ENCODE measurements around the gene POLN. TPM values are rescaled to one million over a fixed set of nuclear protein-coding genes. Genes with fewer than 3 reads are reported as not detected.

Gene POLN
- total and polyA plus RNA-seq, 2 experiments from 2014 or later: 1.8 to 4.0 TPM

DNA sequence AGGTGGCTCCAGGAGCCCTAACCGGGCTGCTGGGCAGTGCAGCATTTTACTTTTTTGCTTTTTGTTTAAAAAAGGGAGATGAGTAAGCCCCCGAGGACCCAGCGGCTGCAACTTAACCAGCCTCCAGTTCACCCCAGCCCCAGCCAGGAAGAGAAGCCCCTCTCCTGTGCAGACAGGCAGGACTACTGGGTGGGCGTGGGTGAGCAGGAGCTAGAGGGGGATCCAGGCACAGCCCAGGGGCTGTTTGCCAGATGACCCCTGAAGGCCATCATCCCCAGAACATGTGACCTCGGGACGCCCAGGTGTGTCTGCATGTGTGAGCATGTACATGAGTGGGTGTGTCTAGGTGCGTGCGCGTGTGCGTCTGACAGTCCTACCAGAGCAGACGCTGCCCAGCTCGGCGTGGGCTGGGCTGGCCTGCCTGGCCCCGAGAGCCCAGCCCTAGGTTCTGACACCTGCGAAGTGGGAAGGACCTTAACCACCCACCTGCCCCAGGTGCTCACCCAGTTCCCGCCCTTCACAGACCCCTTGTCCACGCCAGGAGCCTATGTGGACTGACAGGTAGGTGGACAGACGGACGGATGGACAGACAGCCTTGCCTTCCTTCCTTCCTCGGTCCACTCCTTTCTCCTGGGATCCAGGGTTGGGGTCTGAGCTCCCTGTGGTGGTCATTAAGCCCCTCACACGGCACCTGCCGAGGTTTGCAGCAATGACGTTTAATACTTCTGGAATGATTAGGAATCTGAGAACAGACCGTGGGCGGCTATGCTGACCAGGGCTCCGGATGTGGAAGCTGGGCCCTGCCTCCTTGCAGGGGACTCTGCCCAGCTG, 7.8 kb upstream of the POLN start (continued):
- TF ChIP-seq, protein P1, sequence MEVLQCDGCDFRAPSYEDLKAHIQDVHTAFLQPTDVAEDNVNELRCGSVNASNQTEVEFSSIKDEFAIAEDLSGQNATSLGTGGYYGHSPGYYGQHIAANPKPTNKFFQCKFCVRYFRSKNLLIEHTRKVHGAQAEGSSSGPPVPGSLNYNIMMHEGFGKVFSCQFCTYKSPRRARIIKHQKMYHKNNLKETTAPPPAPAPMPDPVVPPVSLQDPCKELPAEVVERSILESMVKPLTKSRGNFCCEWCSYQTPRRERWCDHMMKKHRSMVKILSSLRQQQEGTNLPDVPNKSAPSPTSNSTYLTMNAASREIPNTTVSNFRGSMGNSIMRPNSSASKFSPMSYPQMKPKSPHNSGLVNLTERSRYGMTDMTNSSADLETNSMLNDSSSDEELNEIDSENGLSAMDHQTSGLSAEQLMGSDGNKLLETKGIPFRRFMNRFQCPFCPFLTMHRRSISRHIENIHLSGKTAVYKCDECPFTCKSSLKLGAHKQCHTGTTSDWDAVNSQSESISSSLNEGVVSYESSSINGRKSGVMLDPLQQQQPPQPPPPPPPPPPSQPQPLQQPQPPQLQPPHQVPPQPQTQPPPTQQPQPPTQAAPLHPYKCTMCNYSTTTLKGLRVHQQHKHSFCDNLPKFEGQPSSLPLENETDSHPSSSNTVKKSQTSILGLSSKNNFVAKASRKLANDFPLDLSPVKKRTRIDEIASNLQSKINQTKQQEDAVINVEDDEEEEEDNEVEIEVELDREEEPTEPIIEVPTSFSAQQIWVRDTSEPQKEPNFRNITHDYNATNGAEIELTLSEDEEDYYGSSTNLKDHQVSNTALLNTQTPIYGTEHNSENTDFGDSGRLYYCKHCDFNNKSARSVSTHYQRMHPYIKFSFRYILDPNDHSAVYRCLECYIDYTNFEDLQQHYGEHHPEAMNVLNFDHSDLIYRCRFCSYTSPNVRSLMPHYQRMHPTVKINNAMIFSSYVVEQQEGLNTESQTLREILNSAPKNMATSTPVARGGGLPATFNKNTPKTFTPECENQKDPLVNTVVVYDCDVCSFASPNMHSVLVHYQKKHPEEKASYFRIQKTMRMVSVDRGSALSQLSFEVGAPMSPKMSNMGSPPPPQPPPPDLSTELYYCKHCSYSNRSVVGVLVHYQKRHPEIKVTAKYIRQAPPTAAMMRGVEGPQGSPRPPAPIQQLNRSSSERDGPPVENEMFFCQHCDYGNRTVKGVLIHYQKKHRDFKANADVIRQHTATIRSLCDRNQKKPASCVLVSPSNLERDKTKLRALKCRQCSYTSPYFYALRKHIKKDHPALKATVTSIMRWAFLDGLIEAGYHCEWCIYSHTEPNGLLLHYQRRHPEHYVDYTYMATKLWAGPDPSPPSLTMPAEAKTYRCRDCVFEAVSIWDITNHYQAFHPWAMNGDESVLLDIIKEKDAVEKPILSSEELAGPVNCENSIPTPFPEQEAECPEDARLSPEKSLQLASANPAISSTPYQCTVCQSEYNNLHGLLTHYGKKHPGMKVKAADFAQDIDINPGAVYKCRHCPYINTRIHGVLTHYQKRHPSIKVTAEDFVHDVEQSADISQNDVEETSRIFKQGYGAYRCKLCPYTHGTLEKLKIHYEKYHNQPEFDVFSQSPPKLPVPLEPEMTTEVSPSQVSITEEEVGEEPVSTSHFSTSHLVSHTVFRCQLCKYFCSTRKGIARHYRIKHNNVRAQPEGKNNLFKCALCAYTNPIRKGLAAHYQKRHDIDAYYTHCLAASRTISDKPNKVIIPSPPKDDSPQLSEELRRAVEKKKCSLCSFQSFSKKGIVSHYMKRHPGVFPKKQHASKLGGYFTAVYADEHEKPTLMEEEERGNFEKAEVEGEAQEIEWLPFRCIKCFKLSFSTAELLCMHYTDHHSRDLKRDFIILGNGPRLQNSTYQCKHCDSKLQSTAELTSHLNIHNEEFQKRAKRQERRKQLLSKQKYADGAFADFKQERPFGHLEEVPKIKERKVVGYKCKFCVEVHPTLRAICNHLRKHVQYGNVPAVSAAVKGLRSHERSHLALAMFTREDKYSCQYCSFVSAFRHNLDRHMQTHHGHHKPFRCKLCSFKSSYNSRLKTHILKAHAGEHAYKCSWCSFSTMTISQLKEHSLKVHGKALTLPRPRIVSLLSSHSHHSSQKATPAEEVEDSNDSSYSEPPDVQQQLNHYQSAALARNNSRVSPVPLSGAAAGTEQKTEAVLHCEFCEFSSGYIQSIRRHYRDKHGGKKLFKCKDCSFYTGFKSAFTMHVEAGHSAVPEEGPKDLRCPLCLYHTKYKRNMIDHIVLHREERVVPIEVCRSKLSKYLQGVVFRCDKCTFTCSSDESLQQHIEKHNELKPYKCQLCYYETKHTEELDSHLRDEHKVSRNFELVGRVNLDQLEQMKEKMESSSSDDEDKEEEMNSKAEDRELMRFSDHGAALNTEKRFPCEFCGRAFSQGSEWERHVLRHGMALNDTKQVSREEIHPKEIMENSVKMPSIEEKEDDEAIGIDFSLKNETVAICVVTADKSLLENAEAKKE (CRISPR knock-in tag; IDR thresholded peaks at IDR 0.05): no peak
- no peak for TF ChIP-seq ZNF114 (CRISPR knock-in tag; IDR thresholded peaks at IDR 0.05)
- TF ChIP-seq JUNB (IDR thresholded peaks at IDR 0.05; ENCODE audit: unreplicated experiment): no peak
- no peak for TF ChIP-seq EZH2phosphoT487 (IDR thresholded peaks at IDR 0.05; ENCODE audit: unreplicated experiment)
- no peak for TF ChIP-seq STAT1 (IDR thresholded peaks at IDR 0.05; ENCODE audit: unreplicated experiment)
- TF ChIP-seq, protein P2, sequence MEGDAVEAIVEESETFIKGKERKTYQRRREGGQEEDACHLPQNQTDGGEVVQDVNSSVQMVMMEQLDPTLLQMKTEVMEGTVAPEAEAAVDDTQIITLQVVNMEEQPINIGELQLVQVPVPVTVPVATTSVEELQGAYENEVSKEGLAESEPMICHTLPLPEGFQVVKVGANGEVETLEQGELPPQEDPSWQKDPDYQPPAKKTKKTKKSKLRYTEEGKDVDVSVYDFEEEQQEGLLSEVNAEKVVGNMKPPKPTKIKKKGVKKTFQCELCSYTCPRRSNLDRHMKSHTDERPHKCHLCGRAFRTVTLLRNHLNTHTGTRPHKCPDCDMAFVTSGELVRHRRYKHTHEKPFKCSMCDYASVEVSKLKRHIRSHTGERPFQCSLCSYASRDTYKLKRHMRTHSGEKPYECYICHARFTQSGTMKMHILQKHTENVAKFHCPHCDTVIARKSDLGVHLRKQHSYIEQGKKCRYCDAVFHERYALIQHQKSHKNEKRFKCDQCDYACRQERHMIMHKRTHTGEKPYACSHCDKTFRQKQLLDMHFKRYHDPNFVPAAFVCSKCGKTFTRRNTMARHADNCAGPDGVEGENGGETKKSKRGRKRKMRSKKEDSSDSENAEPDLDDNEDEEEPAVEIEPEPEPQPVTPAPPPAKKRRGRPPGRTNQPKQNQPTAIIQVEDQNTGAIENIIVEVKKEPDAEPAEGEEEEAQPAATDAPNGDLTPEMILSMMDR (conservative IDR thresholded peaks at IDR 0.05; ENCODE audit: low read depth in 2 of 2): no peak
- no peak for TF ChIP-seq POLR2AphosphoS5 (IDR thresholded peaks at IDR 0.05; ENCODE audit: low read depth)
